Skin epidermis (tissue), 12 donors: Measurements from ENCODE around the gene PMS2.
"Not testable (repeated sequence)": the region's sequence is repeated elsewhere in the genome, so short reads cannot be mapped to it uniquely, and the experiment has no call there.

Source experiments
- H3K27ac ChIP-seq, 21 experiments: fragments of 200-600 bp; sonication (generic) in 11 of 21; one replicate each; pipeline ENCODE4 v1.5.0; 2020; ENCODE audit warnings: mild to moderate bottlenecking in 3 of 21, inconsistent platforms in 2 of 21, moderate library complexity in 2 of 21
- H3K4me3 ChIP-seq, 7 experiments: fragments of 200-600 bp; sonication (generic) in 2 of 7; one replicate each; pipeline ENCODE4 v1.5.0; 2020; ENCODE audit warnings: inconsistent platforms in 2 of 7, mild to moderate bottlenecking in 2 of 7, moderate library complexity in 1 of 7

PMS2 gene

GRCh38 chr7:6020371-6021286 is 11.8 kb upstream of the PMS2 start:
- H3K4me3 ChIP-seq: no peak overlapping the region
- H3K27ac ChIP-seq: no peak overlapping the region

DNA sequence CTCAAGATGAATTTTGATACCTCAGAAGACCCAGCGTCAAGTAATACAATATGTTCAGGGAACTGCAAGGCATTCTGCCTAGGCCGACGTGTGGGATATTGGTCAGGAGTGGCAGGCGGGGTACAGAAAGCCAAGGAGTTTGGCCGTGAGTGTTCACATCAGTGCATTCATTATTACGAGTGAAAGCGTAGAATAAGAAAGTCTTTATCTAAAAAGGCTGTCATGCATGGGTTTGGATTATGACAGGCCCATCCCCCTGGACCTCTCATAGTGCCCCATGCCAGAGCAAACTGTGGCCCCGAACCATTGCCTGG is 7.8 kb upstream of the PMS2 start:
- H3K27ac ChIP-seq: peak overlapping the region in 3 of 21 experiments; percentile 5 to 67 (median 55)
- no peak overlapping the region for H3K4me3 ChIP-seq

- H3K27ac ChIP-seq: peak overlapping the region in 11 of 21 experiments; percentile 3 to 67 (median 45)
- H3K4me3 ChIP-seq: peak overlapping the region in 1 of 7 experiments; percentile 7
Measured at GRCh38 chr7:6015917-6016652, 7.2 kb upstream of the PMS2 start.

DNA sequence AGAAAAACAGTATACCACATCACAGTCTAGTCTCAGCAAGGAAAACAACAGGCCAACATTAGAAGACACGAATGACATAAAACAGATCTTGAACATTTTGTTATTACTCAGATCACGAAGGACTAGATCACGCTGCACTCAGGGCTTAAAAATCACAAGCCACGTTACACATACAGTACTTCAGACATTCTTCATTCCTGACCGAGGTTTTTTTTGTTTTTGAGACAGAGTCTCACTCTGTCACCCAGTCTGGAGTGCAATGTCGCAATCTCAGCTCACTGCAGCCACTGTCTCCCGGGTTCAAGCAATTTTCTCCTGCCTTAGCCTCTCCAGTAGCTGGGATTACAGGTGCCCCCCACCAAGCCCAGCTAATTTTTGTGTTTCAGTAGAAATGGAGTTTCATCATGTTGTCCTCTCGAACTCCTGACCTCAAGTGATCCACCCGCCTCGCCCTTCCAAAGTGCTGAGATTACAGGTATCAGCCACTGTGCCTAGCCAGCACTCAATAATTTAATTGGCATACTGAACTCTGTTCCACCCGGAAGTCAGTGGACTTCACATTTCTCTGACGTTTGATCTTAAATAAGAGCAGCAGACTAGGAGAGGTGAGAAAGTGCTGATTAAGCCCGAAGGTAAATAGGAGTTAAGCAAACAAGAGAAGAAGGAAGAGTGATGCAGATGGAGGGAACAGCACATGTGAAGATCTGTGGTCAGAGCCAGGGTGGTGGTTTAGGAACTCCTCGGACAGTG is 3.7 kb upstream of the PMS2 start:
- peak overlapping the region in 1 of 21 experiments; percentile 6 for H3K27ac ChIP-seq

GRCh38 chr7:6011541-6011940 is 2.7 kb upstream of the PMS2 start:
- Histone ChIP-seq H3K27ac (peak overlapping the region in 2 of 21 experiments; percentile 6 to 17), H3K4me3 (no peak overlapping the region)

More for the DNA sequence above, 3.7 kb upstream of the PMS2 start:
- H3K4me3 ChIP-seq: no peak overlapping the region

- peak overlapping the region in 3 of 21 experiments; percentile 17 to 92 (median 85) for H3K27ac ChIP-seq
- not testable (repeated sequence) for H3K4me3 ChIP-seq
Measured at GRCh38 chr7:6010370-6010769, 1.5 kb upstream of the PMS2 start.

GRCh38 chr7:6007835-6008590 is 836 bp downstream of the PMS2 start:
- H3K27ac ChIP-seq: peak overlapping the region in 20 of 21 experiments; percentile 70 to 95 (median 88)

GRCh38 chr7:6007386-6007785 is 1.5 kb downstream of the PMS2 start:
- Histone ChIP-seq H3K27ac (peak overlapping the region in 1 of 21 experiments; percentile 0), H3K4me3 (no peak overlapping the region)

More at GRCh38 chr7:6007835-6008590, 836 bp downstream of the PMS2 start:
- H3K4me3 ChIP-seq: peak overlapping the region; percentile 68 to 89 (median 80)

DNA sequence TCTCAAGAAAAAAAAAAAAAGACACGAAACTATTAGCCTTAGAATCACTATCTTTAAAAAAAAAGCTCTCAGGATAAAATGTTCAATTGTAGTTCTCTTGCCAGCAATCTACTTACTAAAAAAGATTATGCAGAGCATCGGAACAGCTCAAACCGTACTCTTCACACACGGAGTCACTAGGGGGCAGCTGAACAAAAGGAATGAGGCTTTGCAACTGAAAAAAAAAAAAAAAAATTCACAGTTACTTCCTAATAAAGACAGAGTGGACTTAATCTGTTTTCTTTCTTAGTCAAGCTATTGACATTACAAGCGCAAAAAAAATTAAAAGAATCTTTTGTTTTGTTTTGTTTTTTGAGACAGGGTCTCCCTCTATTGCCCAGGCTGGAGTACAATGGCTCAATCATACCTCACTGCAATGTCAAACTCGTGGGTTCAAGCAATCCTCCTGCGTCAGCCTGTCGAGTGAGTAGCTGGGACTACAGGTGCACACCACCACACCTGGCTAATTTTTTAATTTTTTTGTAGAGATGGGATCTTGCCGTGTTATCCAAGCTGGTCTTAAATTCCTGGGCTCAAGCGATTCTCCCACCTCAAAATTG is 11.5 kb downstream of the PMS2 start:
- no peak overlapping the region for H3K27ac ChIP-seq
- H3K4me3 ChIP-seq: no peak overlapping the region

DNA sequence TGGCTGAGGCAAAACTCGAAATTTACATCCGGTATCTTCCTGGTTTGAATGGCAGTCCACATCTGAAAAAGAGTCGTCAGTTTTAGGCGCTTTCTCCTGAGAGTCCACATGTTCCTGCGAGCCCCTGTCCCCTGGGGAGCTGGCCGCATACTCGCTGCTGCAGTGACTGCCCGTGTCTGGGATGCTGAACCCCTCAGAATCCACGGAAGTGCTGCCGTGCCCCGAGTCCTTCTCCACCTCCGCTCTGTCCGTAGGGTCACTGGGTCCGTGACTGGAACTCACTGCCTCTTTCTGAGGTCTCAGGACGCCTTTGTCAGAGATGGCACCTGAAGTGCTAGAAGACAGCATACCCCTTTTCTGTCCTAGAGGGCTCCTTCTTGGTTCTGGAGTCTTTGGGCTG is 21.8 kb downstream of the PMS2 start:
- H3K4me3 ChIP-seq, H3K27ac ChIP-seq: not testable (repeated sequence)

GRCh38 chr7:5979680-5980314 is 29.1 kb downstream of the PMS2 start:
- not testable (repeated sequence) for H3K4me3 ChIP-seq, H3K27ac ChIP-seq

- H3K4me3 ChIP-seq, H3K27ac ChIP-seq: not testable (repeated sequence)
Measured at GRCh38 chr7:5973580-5973979, 35.3 kb downstream of the PMS2 start.

- not testable (repeated sequence) for H3K27ac ChIP-seq, H3K4me3 ChIP-seq
Measured at GRCh38 chr7:5970347-5970911, 38.4 kb downstream of the PMS2 start, which contains the start of gene RSPH10B. Gene RSPH10B, minus strand, starts transcription at chr7:5970689. Its CDS starts 3,573 bp downstream, at chr7:5967116.

- H3K27ac ChIP-seq, H3K4me3 ChIP-seq: not testable (repeated sequence)
Measured at GRCh38 chr7:5963810-5964209, 45.0 kb downstream of the PMS2 start.

- not testable (repeated sequence) for H3K4me3 ChIP-seq
Measured at GRCh38 chr7:5963205-5963604, 45.6 kb downstream of the PMS2 start.

DNA sequence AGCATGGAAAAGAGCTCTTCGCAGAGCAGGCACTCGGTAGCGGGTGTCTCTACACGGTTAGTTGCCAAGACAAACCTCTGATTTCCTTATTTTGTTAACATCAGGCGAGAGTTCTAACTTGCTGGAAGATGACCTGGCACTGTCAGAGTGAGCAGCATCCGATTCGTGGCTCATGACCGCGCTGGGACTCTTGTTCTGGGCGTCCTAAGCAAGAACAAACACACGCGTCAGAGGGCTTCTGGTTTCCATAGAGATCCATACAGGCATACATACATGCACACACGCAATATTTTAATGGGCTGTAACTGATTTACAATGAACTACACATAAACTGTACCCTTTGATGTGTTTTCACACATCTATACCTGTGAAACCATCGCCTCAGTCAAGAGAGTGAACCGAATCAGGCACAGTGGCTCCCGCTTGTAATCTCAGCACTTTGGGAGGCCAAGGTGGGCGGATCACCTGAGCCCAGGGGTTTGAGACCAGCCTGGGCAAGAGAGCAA is 73.9 kb downstream of the PMS2 start:
- H3K4me3 ChIP-seq, H3K27ac ChIP-seq: not testable (repeated sequence)

More at GRCh38 chr7:5963205-5963604, 45.6 kb downstream of the PMS2 start:
- not testable (repeated sequence) for H3K27ac ChIP-seq

DNA sequence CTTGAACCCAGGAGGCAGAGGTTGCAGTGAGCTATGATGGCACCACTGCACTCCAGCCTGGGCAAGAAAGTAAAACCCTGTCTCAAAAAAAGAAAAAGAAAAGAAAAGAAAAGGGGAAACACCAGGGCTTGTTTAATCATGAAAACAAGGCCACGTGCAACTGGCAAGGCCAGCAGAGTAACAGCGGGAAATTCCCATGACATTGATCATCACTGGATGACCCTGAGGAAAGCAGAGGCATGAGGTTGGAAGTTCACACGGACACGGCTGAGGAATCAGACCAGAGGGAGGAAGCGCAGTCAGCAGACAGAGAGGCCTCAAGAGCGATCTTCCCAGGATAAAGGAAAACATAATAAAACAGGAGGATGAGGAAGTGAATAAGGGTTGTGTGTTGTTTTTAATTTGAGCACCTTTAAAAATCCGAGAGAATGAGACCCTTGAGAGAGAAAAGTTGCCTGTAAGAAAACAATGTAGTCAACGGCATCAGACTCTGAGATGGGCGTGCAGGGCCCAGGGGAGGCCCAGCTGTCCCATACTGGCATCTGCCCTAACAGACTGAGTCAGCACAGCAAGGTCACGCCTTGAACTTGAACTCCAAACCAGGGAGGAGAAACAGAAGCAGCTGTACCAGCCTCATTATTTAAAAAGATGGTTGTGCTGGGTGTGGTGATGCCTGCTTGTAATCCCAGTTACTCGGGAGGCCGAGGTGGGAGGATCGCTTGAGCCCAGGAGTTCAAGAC is 76.8 kb downstream of the PMS2 start:
- not testable (repeated sequence) for H3K27ac ChIP-seq, H3K4me3 ChIP-seq
